22Rv1 (cell line): ENCODE data around the gene ATG9B.

ENCODE experiments used
- CTCF ChIP-seq: fragments of 450-650 bp; IDR thresholded peaks from 2 replicates; pipeline ENCODE4 v1.5.1; 2017; ENCODE audit warnings: mild to moderate bottlenecking
- ZFX ChIP-seq: fragments of 450-650 bp; IDR thresholded peaks from 2 replicates; pipeline ENCODE4 v1.6.1; 2017; ENCODE audit warnings: antibody characterized with exemption, borderline replicate concordance

GRCh38 chr7:151070574-151070960 lies 46.3 kb upstream of the ATG9B start:
- TF ChIP-seq CTCF (no peak), ZFX (no peak)
